ENCODE data around the gene ANXA4. TPM values are rescaled to one million over a fixed set of nuclear protein-coding genes. Genes with fewer than 3 reads are reported as not detected.
"Not testable (repeated sequence)": the region's sequence is repeated elsewhere in the genome, so short reads cannot be mapped to it uniquely, and the experiment has no call there.

Gene ANXA4
- total RNA-seq, 1 donor from 2014 or later: 39.7 TPM

- intact Hi-C loops (cut with DNase I): loop anchor here (5.0 kb wide), 1 partner anchor 43 kb away; no protein-coding TSS in a partner anchor
- DNase-seq (ENCODE audit: low spot score): no peak
Measured at GRCh38 chr2:69770747-69771146, 28.8 kb downstream of the ANXA4 start.

- intact Hi-C loops (cut with DNase I): loop anchor here (5.0 kb wide), 1 partner anchor 44 kb away; no protein-coding TSS in a partner anchor
- no peak for DNase-seq (ENCODE audit: low spot score)
Measured at GRCh38 chr2:69771461-69771860, 29.5 kb downstream of the ANXA4 start.

GRCh38 chr2:69773206-69773605 is 31.3 kb downstream of the ANXA4 start:
- intact Hi-C loops (cut with DNase I): loop anchor here (5.0 kb wide), 1 partner anchor 46 kb away; no protein-coding TSS in a partner anchor
- no peak for DNase-seq (ENCODE audit: low spot score)

GRCh38 chr2:69774258-69774983 is 32.5 kb downstream of the ANXA4 start:
- DNase-seq (ENCODE audit: low spot score): not testable (repeated sequence)
- intact Hi-C loops (cut with DNase I): loop anchor here (5.0 kb wide), 1 partner anchor 47 kb away; no protein-coding TSS in a partner anchor

GRCh38 chr2:69774984-69775982 is 33.3 kb downstream of the ANXA4 start:
- DNase-seq (ENCODE audit: low spot score): no peak
- intact Hi-C loops (cut with DNase I): loop anchor here (5.0 kb wide), 1 partner anchor 48 kb away; no protein-coding TSS in a partner anchor

GRCh38 chr2:69776886-69777785 is 35.2 kb downstream of the ANXA4 start:
- intact Hi-C loops (cut with DNase I): no loop called here
- DNase-seq (ENCODE audit: low spot score): no peak

GRCh38 chr2:69777786-69778105 is 35.8 kb downstream of the ANXA4 start:
- intact Hi-C loops (cut with DNase I): no loop called here
- DNase-seq (ENCODE audit: low spot score): no peak

- DNase-seq (ENCODE audit: low spot score): no peak
- intact Hi-C loops (cut with DNase I): no loop called here
Measured at GRCh38 chr2:69779258-69780001, 37.5 kb downstream of the ANXA4 start.

GRCh38 chr2:69780921-69781320 is 39.0 kb downstream of the ANXA4 start:
- intact Hi-C loops (cut with DNase I): no loop called here

GRCh38 chr2:69781321-69782248 is 39.7 kb downstream of the ANXA4 start:
- intact Hi-C loops (cut with DNase I): no loop called here
- DNase-seq (ENCODE audit: low spot score): no peak

More at GRCh38 chr2:69780921-69781320, 39.0 kb downstream of the ANXA4 start:
- no peak for DNase-seq (ENCODE audit: low spot score)

GRCh38 chr2:69784228-69784627 is 42.3 kb downstream of the ANXA4 start:
- intact Hi-C loops (cut with DNase I): no loop called here
- no peak for DNase-seq (ENCODE audit: low spot score)

GRCh38 chr2:69785358-69785757 is 43.4 kb downstream of the ANXA4 start:
- no peak for DNase-seq (ENCODE audit: low spot score)
- intact Hi-C loops (cut with DNase I): no loop called here

- intact Hi-C loops (cut with DNase I): no loop called here
- no peak for DNase-seq (ENCODE audit: low spot score)
Measured at GRCh38 chr2:69786052-69786560, 44.2 kb downstream of the ANXA4 start.

GRCh38 chr2:69789175-69789721 is 47.3 kb downstream of the ANXA4 start:
- no peak for DNase-seq (ENCODE audit: low spot score)

GRCh38 chr2:69789772-69790600 is 48.1 kb downstream of the ANXA4 start:
- intact Hi-C loops (cut with DNase I): no loop called here
- DNase-seq (ENCODE audit: low spot score): no peak

More at GRCh38 chr2:69789175-69789721, 47.3 kb downstream of the ANXA4 start:
- intact Hi-C loops (cut with DNase I): no loop called here

- intact Hi-C loops (cut with DNase I): no loop called here
- no peak for DNase-seq (ENCODE audit: low spot score)
Measured at GRCh38 chr2:69790601-69790959, 48.6 kb downstream of the ANXA4 start.
